Measurements from ENCODE around the gene SLC11A1. TPM values are rescaled to one million over a fixed set of nuclear protein-coding genes. Genes with fewer than 3 reads are reported as not detected.
A peak's percentile ranks its signal among the peaks of the same experiment; 100 is the strongest.

SLC11A1 gene
- polyA plus RNA-seq, 3 donors, result 184 to 2,019 (median 352) TPM

DNA sequence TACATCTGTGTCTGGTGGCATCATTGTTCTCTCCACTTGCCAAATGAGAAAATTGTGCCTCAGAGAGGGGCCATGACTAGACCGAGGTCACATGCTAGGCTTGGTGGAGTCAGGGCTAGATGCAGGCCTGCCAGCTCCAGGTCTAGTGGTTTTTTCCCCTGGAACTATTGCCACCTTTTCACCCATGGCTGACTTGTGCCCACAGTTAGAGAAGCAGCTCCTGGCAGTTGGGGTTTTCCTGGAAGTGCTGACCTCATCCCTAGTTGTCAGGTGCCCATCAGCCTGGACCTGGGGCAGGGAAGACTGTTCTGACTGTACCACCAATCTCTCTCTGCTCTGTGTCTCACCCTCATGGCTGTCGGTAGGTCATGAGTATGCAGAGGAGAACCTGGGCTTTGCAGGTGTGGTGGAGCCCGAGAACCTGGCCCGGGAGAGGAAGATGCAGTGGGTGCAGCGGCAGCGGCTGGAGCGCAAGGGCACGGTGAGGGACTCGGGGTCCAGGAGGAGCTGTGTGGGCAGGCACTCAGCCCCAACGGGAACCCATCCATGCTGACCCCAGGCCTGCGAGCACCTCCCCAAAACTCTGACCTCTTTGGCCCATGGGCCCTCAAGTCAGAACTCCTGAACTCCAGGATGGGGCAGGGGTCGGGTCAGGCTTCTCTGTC is 37.9 kb upstream of the SLC11A1 start:
- H3K36me3 ChIP-seq (replicated peaks in 1 of 2; ENCODE audit: control insufficient read depth in 1 of 2, insufficient read depth in 2 of 2, low read length in 2 of 2), result peaks cover 56 to 71% of the 10 kb centered on the region in 2 donors
- Mint-ChIP-seq H3K9me3 (peaks cover 0 to 9% (median 2%) of the 10 kb centered on the region in 7 donors), H3K27me3 (ENCODE audit: low read depth in 3 of 3) (peaks cover 0 to 1% (median 0%) of the 10 kb centered on the region in 3 donors), H3K27ac (peak overlapping the region in 1 of 7 donors; percentile 3), H3K4me1 (no peaks in the 10 kb centered on the region), H3K36me3 (peaks cover 62 to 67% of the 10 kb centered on the region in 2 donors), H3K4me3 (no peak overlapping the region)
- no peak overlapping the region for H3K27ac ChIP-seq (ENCODE audit: low read depth in 1 of 2, low read length in 2 of 2)
- H3K4me1 ChIP-seq (ENCODE audit: control insufficient read depth in 1 of 2, insufficient read depth in 2 of 2, low read length in 2 of 2), result no peaks in the 10 kb centered on the region
- intact Hi-C loops (cut with micrococcal nuclease), result no loop called here
- no peaks in the 10 kb centered on the region for H4K20me1 ChIP-seq (ENCODE audit: insufficient read depth, low read length)
- no peaks in the 10 kb centered on the region for H3K27me3 ChIP-seq (ENCODE audit: control insufficient read depth in 2 of 2, insufficient read depth in 2 of 2, low read length in 2 of 2)
- DNase-seq, result no peak
- H3K4me3 ChIP-seq (replicated peaks in 1 of 3; ENCODE audit: low read depth in 2 of 3, low read length in 3 of 3), result no peak overlapping the region
- no peak overlapping the region for H2AFZ ChIP-seq (ENCODE audit: insufficient read depth, low read depth, low read length, poor library complexity, severe bottlenecking)
- 99% methylated on average over 11 of the region's 12 CpGs for whole genome bisulfite sequencing (ENCODE audit: insufficient coverage)
- TF ChIP-seq, protein P1, sequence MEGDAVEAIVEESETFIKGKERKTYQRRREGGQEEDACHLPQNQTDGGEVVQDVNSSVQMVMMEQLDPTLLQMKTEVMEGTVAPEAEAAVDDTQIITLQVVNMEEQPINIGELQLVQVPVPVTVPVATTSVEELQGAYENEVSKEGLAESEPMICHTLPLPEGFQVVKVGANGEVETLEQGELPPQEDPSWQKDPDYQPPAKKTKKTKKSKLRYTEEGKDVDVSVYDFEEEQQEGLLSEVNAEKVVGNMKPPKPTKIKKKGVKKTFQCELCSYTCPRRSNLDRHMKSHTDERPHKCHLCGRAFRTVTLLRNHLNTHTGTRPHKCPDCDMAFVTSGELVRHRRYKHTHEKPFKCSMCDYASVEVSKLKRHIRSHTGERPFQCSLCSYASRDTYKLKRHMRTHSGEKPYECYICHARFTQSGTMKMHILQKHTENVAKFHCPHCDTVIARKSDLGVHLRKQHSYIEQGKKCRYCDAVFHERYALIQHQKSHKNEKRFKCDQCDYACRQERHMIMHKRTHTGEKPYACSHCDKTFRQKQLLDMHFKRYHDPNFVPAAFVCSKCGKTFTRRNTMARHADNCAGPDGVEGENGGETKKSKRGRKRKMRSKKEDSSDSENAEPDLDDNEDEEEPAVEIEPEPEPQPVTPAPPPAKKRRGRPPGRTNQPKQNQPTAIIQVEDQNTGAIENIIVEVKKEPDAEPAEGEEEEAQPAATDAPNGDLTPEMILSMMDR (IDR thresholded peaks at IDR 0.05), result no peak
- H3K9ac ChIP-seq (ENCODE audit: insufficient read depth, low read length, poor library complexity, severe bottlenecking), result no peak overlapping the region
- no peak overlapping the region for H3K4me2 ChIP-seq (replicated peaks; ENCODE audit: extremely low read depth, low read length, poor library complexity, severe bottlenecking)
- H3K79me2 ChIP-seq (ENCODE audit: insufficient read depth, low read length), result no peaks in the 10 kb centered on the region
- H3K9me3 ChIP-seq (replicated peaks in 1 of 2; ENCODE audit: control insufficient read depth in 1 of 2, insufficient read depth in 1 of 2, low read length in 2 of 2), result no peaks in the 10 kb centered on the region

DNA sequence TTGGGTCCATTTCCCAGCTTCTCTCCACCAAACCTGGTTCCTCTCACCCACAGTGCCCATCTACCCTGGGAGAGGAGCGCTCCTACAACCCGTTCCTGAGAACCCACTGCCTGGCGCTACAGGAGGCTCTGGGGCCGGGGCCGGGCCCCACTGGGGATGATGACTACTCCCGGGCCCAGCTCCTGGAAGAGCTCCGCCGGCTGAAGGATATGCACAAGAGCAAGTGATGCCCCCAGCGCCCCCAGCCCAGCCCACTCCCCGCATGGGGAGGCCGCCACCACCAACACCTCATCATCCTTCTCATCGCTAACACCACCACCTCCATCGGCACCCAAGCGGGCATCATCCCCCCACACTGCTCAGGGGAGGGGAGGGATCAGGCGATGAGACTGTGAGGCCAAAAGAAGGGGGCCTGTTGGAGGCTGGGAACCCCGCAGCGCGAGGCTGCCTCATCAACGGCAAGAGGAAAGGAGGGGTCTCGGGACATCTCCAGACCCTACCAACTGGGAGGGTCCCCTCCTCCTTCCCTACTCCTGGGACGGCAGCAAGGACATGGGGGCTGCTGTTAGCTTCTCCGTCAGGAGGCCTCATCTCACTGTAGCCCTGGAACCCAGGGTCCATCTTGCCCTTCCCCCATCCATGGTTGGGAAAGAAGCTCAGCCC is 37.2 kb upstream of the SLC11A1 start:
- Histone ChIP-seq H3K27me3 (ENCODE audit: control insufficient read depth in 2 of 2, insufficient read depth in 2 of 2, low read length in 2 of 2) (no peaks in the 10 kb centered on the region), H4K20me1 (ENCODE audit: insufficient read depth, low read length) (no peaks in the 10 kb centered on the region), H3K79me2 (ENCODE audit: insufficient read depth, low read length) (no peaks in the 10 kb centered on the region), H3K36me3 (replicated peaks in 1 of 2; ENCODE audit: control insufficient read depth in 1 of 2, insufficient read depth in 2 of 2, low read length in 2 of 2) (peaks cover 55 to 64% of the 10 kb centered on the region in 2 donors), H3K9ac (ENCODE audit: insufficient read depth, low read length, poor library complexity, severe bottlenecking) (no peak overlapping the region), H3K4me3 (replicated peaks in 1 of 3; ENCODE audit: low read depth in 2 of 3, low read length in 3 of 3) (no peak overlapping the region), H3K4me1 (ENCODE audit: control insufficient read depth in 1 of 2, insufficient read depth in 2 of 2, low read length in 2 of 2) (no peaks in the 10 kb centered on the region), H3K9me3 (replicated peaks in 1 of 2; ENCODE audit: control insufficient read depth in 1 of 2, insufficient read depth in 1 of 2, low read length in 2 of 2) (peaks cover under 1 to 4% of the 10 kb centered on the region in 2 donors), H3K27ac (ENCODE audit: low read depth in 1 of 2, low read length in 2 of 2) (no peak overlapping the region), H2AFZ (ENCODE audit: insufficient read depth, low read depth, low read length, poor library complexity, severe bottlenecking) (no peak overlapping the region), H3K4me2 (replicated peaks; ENCODE audit: extremely low read depth, low read length, poor library complexity, severe bottlenecking) (no peak overlapping the region)
- Mint-ChIP-seq H3K27me3 (ENCODE audit: low read depth in 3 of 3) (peaks cover 0 to 1% (median 0%) of the 10 kb centered on the region in 3 donors), H3K4me3 (no peak overlapping the region), H3K4me1 (no peaks in the 10 kb centered on the region), H3K9me3 (peaks cover 3 to 15% (median 8%) of the 10 kb centered on the region in 7 donors), H3K36me3 (peaks cover 59 to 60% of the 10 kb centered on the region in 2 donors), H3K27ac (peak overlapping the region in 1 of 7 donors; percentile 35)
- no peak for DNase-seq
- TF ChIP-seq, protein P1 (IDR thresholded peaks at IDR 0.05), result no peak
- intact Hi-C loops (cut with micrococcal nuclease), result no loop called here
- 97% methylated on average over 9 of the region's 22 CpGs for WGBS (ENCODE audit: insufficient coverage)

Data from CD14-positive monocyte (primary cell).